22Rv1 (cell line): ENCODE results near the gene WDR70.

Experiments
- H3K27ac ChIP-seq: fragments of 450-650 bp; 2 replicates; pipeline ENCODE4 v1.5.1; 2017
- ZFX ChIP-seq: fragments of 450-650 bp; IDR thresholded peaks from 2 replicates; pipeline ENCODE4 v1.6.1; 2017; ENCODE audit warnings: antibody characterized with exemption, borderline replicate concordance
- TF ChIP-seq, protein P1 (sequence below): fragments of 450-650 bp; IDR thresholded peaks from 2 replicates; pipeline ENCODE4 v1.5.1; 2017; ENCODE audit warnings: mild to moderate bottlenecking

WDR70 gene

DNA sequence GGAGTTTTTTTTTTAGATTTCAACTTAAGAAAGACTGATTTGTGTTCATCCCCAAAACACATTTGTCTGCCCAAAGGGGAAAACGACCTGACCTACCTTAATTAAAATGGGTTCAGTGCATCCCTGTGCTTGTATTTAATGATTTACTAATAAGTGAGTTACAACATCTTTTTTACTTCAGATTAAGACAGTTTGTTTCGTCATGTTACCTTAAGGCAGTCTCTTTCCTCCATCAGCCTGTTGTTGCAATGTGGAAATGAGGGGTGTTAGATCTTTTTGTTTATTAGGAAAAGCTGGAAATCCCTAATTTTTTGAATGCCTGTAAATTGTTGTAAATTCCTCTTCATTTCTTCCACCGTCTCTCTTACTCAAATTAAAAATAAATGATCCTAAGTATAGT lies 283.2 kb downstream of the WDR70 start:
- no peak for TF ChIP-seq ZFX
- TF ChIP-seq, protein P1, sequence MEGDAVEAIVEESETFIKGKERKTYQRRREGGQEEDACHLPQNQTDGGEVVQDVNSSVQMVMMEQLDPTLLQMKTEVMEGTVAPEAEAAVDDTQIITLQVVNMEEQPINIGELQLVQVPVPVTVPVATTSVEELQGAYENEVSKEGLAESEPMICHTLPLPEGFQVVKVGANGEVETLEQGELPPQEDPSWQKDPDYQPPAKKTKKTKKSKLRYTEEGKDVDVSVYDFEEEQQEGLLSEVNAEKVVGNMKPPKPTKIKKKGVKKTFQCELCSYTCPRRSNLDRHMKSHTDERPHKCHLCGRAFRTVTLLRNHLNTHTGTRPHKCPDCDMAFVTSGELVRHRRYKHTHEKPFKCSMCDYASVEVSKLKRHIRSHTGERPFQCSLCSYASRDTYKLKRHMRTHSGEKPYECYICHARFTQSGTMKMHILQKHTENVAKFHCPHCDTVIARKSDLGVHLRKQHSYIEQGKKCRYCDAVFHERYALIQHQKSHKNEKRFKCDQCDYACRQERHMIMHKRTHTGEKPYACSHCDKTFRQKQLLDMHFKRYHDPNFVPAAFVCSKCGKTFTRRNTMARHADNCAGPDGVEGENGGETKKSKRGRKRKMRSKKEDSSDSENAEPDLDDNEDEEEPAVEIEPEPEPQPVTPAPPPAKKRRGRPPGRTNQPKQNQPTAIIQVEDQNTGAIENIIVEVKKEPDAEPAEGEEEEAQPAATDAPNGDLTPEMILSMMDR: no peak
- H3K27ac ChIP-seq: no peak overlapping the region

DNA sequence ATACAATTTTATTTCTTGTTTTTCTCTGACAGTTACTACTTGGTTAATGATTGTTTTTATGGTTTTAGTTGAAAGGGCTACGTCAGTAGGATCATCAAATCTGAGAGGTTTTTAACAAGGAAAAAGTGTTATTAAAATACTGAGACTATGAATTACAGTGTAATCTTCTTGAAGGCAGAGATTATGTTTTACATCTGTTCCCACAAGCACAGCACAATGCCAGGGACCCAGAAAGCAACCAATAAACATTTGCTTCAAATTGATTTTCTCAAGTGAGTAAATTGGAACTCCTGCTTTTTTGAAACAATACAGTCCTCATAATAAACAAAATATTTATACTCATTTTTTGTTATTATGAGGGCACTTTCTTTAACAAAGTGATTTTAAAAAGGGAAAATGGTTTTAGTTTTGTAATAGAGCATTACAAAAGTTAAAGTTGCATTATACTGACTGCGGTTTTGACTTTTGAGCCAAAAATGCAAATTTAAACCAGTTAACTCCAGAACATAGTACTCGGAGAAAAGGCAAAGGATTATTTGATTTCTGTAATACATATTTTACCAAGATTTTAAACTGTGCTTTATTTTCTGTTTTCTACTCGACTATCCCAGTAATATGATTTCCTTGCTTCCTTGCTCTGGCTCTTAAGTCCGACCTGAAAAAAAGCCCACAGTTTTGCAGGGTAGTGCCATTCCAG lies 283.8 kb downstream of the WDR70 start:
- H3K27ac ChIP-seq: no peak overlapping the region
- TF ChIP-seq, protein P1: no peak
- TF ChIP-seq ZFX: no peak

DNA sequence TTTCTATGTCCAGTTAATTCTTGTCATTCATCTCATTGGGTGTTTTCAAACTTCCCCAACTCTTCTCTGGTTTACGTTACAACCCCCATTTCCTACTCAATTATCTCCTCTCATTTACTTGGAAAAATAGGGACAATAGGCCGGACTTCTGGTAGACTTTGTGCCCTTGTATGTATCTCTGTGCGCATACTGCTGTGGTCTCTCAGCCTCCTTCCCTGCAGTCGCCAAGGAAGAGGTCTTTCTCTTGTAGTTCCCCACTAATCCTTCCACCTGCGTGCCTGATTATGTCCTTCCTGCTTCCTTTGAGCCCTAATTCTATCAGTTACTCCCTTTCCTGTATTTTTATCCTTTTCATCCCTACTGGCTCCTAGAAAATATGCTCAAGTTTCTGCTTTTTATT lies 284.4 kb downstream of the WDR70 start:
- TF ChIP-seq, protein P1: no peak
- TF ChIP-seq ZFX: no peak
- no peak overlapping the region for H3K27ac ChIP-seq

DNA sequence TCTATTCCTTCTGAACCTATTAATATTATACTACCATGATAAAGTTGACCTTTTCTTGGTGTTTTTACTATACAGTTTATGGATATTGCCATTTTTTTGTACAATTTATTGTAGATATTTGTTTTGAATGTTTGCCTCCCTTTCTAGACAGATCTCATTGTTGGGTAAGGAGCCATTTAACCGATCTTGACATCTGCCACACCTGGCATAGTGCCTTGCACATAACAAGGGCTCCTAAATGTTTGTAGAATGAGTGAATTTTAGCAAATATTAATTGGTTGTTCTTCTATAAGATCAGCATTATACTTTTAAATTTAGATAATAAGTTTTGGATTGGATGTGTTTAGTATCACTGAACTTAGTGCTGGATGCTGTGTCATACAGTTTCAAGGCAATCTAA lies 285.4 kb downstream of the WDR70 start:
- no peak for TF ChIP-seq ZFX
- TF ChIP-seq, protein P1: no peak
- no peak overlapping the region for H3K27ac ChIP-seq

DNA sequence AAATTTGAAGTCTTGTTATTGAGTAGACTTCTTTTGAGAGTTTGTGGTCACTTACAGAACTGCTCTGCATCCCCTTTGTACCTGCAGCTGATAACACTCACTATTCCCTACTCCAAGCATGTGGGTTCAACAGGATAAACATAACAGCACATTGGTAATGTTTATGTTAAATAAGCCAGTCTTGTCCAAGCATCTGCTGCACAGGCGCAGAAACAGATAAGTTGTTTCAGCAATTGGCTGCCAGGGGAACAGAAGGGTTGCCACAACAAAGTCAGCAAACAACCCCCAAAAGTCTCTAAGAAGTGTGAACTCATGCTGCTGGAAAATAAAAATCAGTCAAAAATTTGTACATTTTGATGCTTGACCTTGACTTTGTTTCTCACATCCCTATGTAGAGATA lies 286.2 kb downstream of the WDR70 start:
- no peak for TF ChIP-seq ZFX
- TF ChIP-seq, protein P1: no peak
- H3K27ac ChIP-seq: no peak overlapping the region

DNA sequence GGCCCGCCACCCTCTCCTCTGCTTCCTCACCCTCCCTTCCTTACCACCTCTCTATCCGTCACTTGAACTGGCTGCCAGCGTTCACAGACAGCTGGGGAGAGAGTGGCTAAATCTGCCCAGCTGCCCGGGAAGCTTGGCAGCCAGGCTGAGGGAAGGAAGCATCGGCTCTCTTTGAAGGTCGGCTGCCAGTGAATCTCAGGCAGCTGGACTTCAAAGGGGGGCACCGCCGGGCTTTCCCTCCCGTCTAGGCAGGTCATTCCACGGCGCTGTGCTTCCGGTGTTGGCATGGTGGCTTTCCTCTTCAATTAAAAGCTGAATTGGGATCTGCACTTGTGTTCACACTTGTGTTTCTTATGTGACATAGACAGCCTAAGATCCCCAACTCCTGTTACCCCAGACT lies 286.8 kb downstream of the WDR70 start:
- TF ChIP-seq, protein P1: no peak
- no peak for TF ChIP-seq ZFX
- H3K27ac ChIP-seq: no peak overlapping the region

DNA sequence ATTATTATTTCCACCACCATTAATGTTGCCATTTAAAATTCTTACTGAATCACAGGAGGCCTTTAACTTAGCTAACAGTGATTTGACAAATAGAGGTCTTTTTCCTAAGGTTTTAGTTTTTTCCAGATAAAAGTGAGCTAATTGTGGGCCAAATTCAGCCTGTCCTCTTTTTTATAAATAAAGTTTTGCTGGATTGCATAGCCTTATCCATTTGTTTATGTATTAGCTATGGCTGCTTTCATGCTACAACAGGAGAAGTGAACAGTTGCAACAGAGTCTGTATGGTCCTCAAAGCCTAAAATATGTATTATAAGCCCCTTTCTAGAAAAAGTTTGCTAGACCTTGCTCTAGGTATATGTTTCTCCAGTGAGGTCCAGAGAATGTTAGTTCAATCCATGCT lies 288.3 kb downstream of the WDR70 start:
- peak overlapping the region; percentile 59 for H3K27ac ChIP-seq
- TF ChIP-seq, protein P1: no peak
- TF ChIP-seq ZFX: no peak
